K562 (cell line): ENCODE data around the gene SH2D4B. TPM values are rescaled to one million over a fixed set of nuclear protein-coding genes. Genes with fewer than 3 reads are reported as not detected.

ENCODE experiments used
- ATAC-seq: fragments of 200-7000 bp; cut with Tn5 transposase; 3 replicates; pipeline ENCODE4 v1.9.1; 2020; ENCODE audit warnings: moderate library complexity
- BruUV-seq: library from RNA; stranded (reverse); fragments of 400-500 nt; replicated peaks from 2 replicates; lab custom pipeline; 2021; lab: Mats Ljungman, UMichigan
- CTCF ChIA-PET: fragments of 300-600 bp; formaldehyde crosslinking; extraction: SDS; loops from one replicate; lab custom pipeline; 2021; ENCODE audit warnings: low intra/inter-chr PET ratio; lab: Yijun Ruan, JAX
- POLR2A ChIA-PET: fragments of 300-600, 350-650 bp; sonication (Branson Sonifier 250); formaldehyde crosslinking; extraction: SDS; loops from one replicate; lab custom pipeline; 2021; ENCODE audit warnings: antibody characterized with exemption, inconsistent platforms; lab: Yijun Ruan, JAX
- DNase-seq, 4 experiments: peaks; one replicate each; pipeline versions ENCODE4 v3.0.0 to v3.0.0-alpha.2; 2011 to 2018; ENCODE audit warnings: low spot score in 3 of 4, mixed read lengths in 3 of 4; ENCODE audit errors: extremely low read depth in 1 of 4
- FAIRE-seq: peaks from 2 replicates; lab custom pipeline; 2011; peaks lifted over from hg19 to GRCh38; lab: Jason Lieb, UNC
- H2AFZ ChIP-seq: 2 replicates; pipeline ENCODE4 v1.6.0; 2011; ENCODE audit warnings: low read depth, low read length, control low read depth, inconsistent platforms
- H3K27ac ChIP-seq: fragments of 200-600 bp; 3 replicates; pipeline ENCODE4 v1.8.0; 2011; ENCODE audit warnings: low read depth, mild to moderate bottlenecking, control low read depth, inconsistent platforms, low read length, moderate library complexity, mixed read lengths; ENCODE audit errors: extremely low read depth
- H3K27me3 ChIP-seq, 2 experiments: fragments of 300-600 bp in 1 of 2; 2 replicates in 1 of 2; 3 replicates in 1 of 2; pipeline versions ENCODE4 v1.6.0 to v1.8.0; 2011; ENCODE audit warnings: inconsistent platforms in 2 of 2, low read length in 2 of 2, mild to moderate bottlenecking in 1 of 2, mixed read lengths in 1 of 2, moderate library complexity in 1 of 2; ENCODE audit not compliant: control insufficient read depth in 2 of 2, insufficient read depth in 2 of 2
- H3K36me3 ChIP-seq: fragments of 300-600 bp; 3 replicates; pipeline ENCODE4 v1.8.0; 2011; ENCODE audit warnings: mild to moderate bottlenecking, low read length, inconsistent platforms; ENCODE audit not compliant: control insufficient read depth, insufficient read depth
- H3K4me1 ChIP-seq, 2 experiments: fragments of 200-600 bp in 1 of 2; replicated peaks in 1 of 2; 2 replicates in 1 of 2; 3 replicates in 1 of 2; pipeline versions ENCODE4 v1.5.1 to v1.8.0; 2011; ENCODE audit warnings: inconsistent platforms in 2 of 2, low read length in 2 of 2, mild to moderate bottlenecking in 1 of 2, mixed read lengths in 1 of 2, moderate library complexity in 1 of 2; ENCODE audit not compliant: control insufficient read depth in 2 of 2, insufficient read depth in 2 of 2
- H3K4me2 ChIP-seq: 2 replicates; pipeline ENCODE4 v1.6.1; 2011; ENCODE audit warnings: low read length, control low read depth, inconsistent platforms, mixed read lengths; ENCODE audit not compliant: insufficient read depth
- H3K4me3 ChIP-seq: fragments of 200-600 bp; sonication (generic), shearing (Covaris generic); 2 replicates; pipeline ENCODE4 v1.5.1; 2016; ENCODE audit warnings: control low read depth, inconsistent platforms
- H3K79me2 ChIP-seq: fragments of 200-600 bp; 3 replicates; pipeline ENCODE4 v1.8.0; 2011; ENCODE audit warnings: low read length, inconsistent platforms; ENCODE audit not compliant: control insufficient read depth, insufficient read depth
- H3K9ac ChIP-seq, 2 experiments: 2 replicates each; pipeline versions ENCODE4 v1.6.0 to v1.6.1; 2011; ENCODE audit warnings: low read depth in 2 of 2, low read length in 2 of 2, control low read depth in 1 of 2, inconsistent platforms in 1 of 2, mild to moderate bottlenecking in 1 of 2, mixed read lengths in 1 of 2; ENCODE audit not compliant: insufficient read depth in 1 of 2
- H3K9me1 ChIP-seq: one replicate; pipeline ENCODE4 v1.6.0; 2011; ENCODE audit warnings: inconsistent platforms, mild to moderate bottlenecking, low read length, moderate library complexity; ENCODE audit not compliant: control insufficient read depth, insufficient read depth
- H3K9me3 ChIP-seq: replicated peaks from 2 replicates; pipeline ENCODE4 v1.5.1; 2011; ENCODE audit warnings: low read depth, low read length, inconsistent platforms; ENCODE audit not compliant: control insufficient read depth, insufficient read depth
- H4K20me1 ChIP-seq: replicated peaks from 2 replicates; pipeline ENCODE4 v1.6.1; 2011; ENCODE audit warnings: low read length, inconsistent platforms, mixed read lengths; ENCODE audit not compliant: control insufficient read depth, insufficient read depth
- ARHGAP35 ChIP-seq: fragments of 450-650 bp; IDR thresholded peaks from 2 replicates; pipeline ENCODE4 v1.6.1; 2018; ENCODE audit not compliant: partially characterized antibody
- ARNT ChIP-seq, 2 experiments: fragments of 450-650 bp; IDR thresholded peaks; 2 replicates each; pipeline ENCODE4 v1.6.1; 2016; ENCODE audit warnings: mild to moderate bottlenecking in 1 of 2
- CEBPB ChIP-seq: fragments of 450-650 bp; IDR thresholded peaks from 2 replicates; pipeline ENCODE4 v1.6.1; 2016; ENCODE audit warnings: missing genetic modification characterization, missing compliant biosample characterization
- FOXP1 ChIP-seq: sonication (generic); formaldehyde crosslinking; IDR thresholded peaks from 2 replicates; pipeline ENCODE4 v1.8.0; 2022; ENCODE audit warnings: mild to moderate bottlenecking, missing genetic modification reagents
- FOXP4 ChIP-seq: sonication (generic); formaldehyde crosslinking; IDR thresholded peaks from 2 replicates; pipeline ENCODE4 v1.8.0; 2022; ENCODE audit warnings: mild to moderate bottlenecking, missing genetic modification reagents, borderline replicate concordance
- GABPB1 ChIP-seq: sonication (generic); formaldehyde crosslinking; IDR thresholded peaks from 2 replicates; pipeline ENCODE4 v1.8.0; 2022; ENCODE audit warnings: mild to moderate bottlenecking, missing genetic modification reagents
- GABPB2 ChIP-seq: fragments of 250-450 bp; sonication (Bioruptor Pico); conservative IDR thresholded peaks from 2 replicates; pipeline ENCODE4 v1.5.1; 2021; ENCODE audit warnings: mild to moderate bottlenecking
- KDM4B ChIP-seq, 2 experiments: fragments of 450-650 bp in 1 of 2; sonication (generic) in 1 of 2; IDR thresholded peaks; 2 replicates each; pipeline ENCODE4 v1.6.1; 2016 to 2017; ENCODE audit warnings: borderline replicate concordance in 2 of 2, antibody characterized with exemption in 1 of 2, low read depth in 1 of 2, mild to moderate bottlenecking in 1 of 2
- KLF6 ChIP-seq: fragments of 250-450 bp; sonication (Bioruptor Pico); IDR thresholded peaks from 2 replicates; pipeline ENCODE4 v1.4.0; 2020; ENCODE audit warnings: mild to moderate bottlenecking, moderate library complexity, borderline replicate concordance
- MBD1 ChIP-seq: fragments of 250-450 bp; sonication (Bioruptor Pico); IDR thresholded peaks from 2 replicates; pipeline ENCODE4 v1.8.0; 2022; ENCODE audit warnings: inconsistent platforms
- MCM3 ChIP-seq: fragments of 450-650 bp; IDR thresholded peaks from 2 replicates; pipeline ENCODE4 v1.6.1; 2016
- ZBED1 ChIP-seq: IDR thresholded peaks from 2 replicates; pipeline ENCODE4 v1.6.1; 2014
- ZNF518B ChIP-seq: fragments of 250-450 bp; sonication (Bioruptor Pico); IDR thresholded peaks from 2 replicates; pipeline ENCODE4 v1.5.0; 2021; ENCODE audit warnings: mild to moderate bottlenecking, moderate library complexity
- ZNF586 ChIP-seq: fragments of 450-650 bp; formaldehyde crosslinking; conservative IDR thresholded peaks from 2 replicates; pipeline ENCODE4 v1.4.0; 2020; ENCODE audit warnings: mild to moderate bottlenecking, moderate library complexity
- ZSCAN29 ChIP-seq: fragments of 450-650 bp; IDR thresholded peaks from 2 replicates; pipeline ENCODE4 v1.6.1; 2017
- WGBS: fragments of 100-300 bp; shearing (Covaris generic); methylation state at CpG from one replicate; pipeline ENCODE4 v1.1.6; 2016; ENCODE audit warnings: low coverage, mixed read lengths; ENCODE audit not compliant: insufficient coverage; ENCODE audit errors: missing lambda C conversion rate; 5-methylcytosine and 5-hydroxymethylcytosine counted together
- in situ Hi-C: fragments of 300-500 bp; cut with MboI; formaldehyde crosslinking; loops from 4 replicates; pipeline ENCODE4 v1.15.0; 2018; ENCODE audit warnings: inconsistent platforms, mixed read lengths
- intact Hi-C: fragments of 100-400 bp; cut with micrococcal nuclease; formaldehyde crosslinking; loops from 2 replicates; pipeline ENCODE4 v1.14.2; 2022
- polyA plus RNA-seq, 8 experiments: library from polyadenylated mRNA; depleted of rRNA in 4 of 8; stranded (reverse) in 5 of 8; unstranded in 3 of 8; fragments of >200 nt; fragmentation: Nextera tagmentation in 2 of 8; fragmentation: Illumina TruSeq in 1 of 8; extraction: Ambion mirVana in 2 of 8; extraction: Trizol in 1 of 8; gene quantifications; 2 replicates each; pipeline versions ENCODE4 v1.2.1 to v1.2.3, GENCODE V29; 2011 to 2014; ENCODE audit warnings: inconsistent platforms in 1 of 8, missing spikeins in 1 of 8
- total RNA-seq, 7 experiments: library from RNA; depleted of rRNA in 6 of 7; stranded (reverse); fragments of >200 nt in 6 of 7; fragmentation: Illumina TruSeq in 2 of 7; extraction: Trizol in 2 of 7; gene quantifications; 2 replicates each; pipeline versions ENCODE4 v1.2.1 to v1.2.3, GENCODE V29; 2011 to 2021; ENCODE audit warnings: low replicate concordance in 1 of 7

SH2D4B gene
- total and polyA plus RNA-seq, 9 of the 15 experiments (the other 6 are each of a cell fraction or from before 2014, with no cell fraction given): 0.03 to 0.14 (median 0.04) TPM; not detected in 4

GRCh38 chr10:80513106-80513505 is 24.6 kb upstream of the SH2D4B start:
- H3K9me3 ChIP-seq: no peaks in the 10 kb centered on the region
- ChIA-PET CTCF (no interaction called here), POLR2A (interaction anchor here (0.5 to 1.0 kb wide), 3 partner anchors 11 to 16 kb away, joined by 3 read pairs; no protein-coding TSS in a partner anchor)
- no peak overlapping the region for H3K27ac ChIP-seq
- 96% methylated on average over 6 of the region's 6 CpGs for WGBS
- no peak overlapping the region for H2AFZ ChIP-seq
- peaks cover 96% of the 10 kb centered on the region for H3K36me3 ChIP-seq
- no peak for ATAC-seq
- in situ Hi-C loops: no loop called here
- H4K20me1 ChIP-seq: no peaks in the 10 kb centered on the region
- no TSS peak for BruUV-seq
- FAIRE-seq: no peak
- H3K4me3 ChIP-seq: no peak overlapping the region
- H3K27me3 ChIP-seq: no peaks in the 10 kb centered on the region
- peaks cover 7% of the 10 kb centered on the region; the same call in 1 of the 3 replicates for H3K79me2 ChIP-seq
- H3K4me2 ChIP-seq: no peak overlapping the region
- no peak for DNase-seq
- H3K4me1 ChIP-seq: peaks cover 0 to 9% of the 10 kb centered on the region in 2 experiments; a peak in 1 of 5 replicates
- peaks cover 3% of the 10 kb centered on the region for H3K9me1 ChIP-seq
- no peak overlapping the region; a peak in 1 of 4 replicates for H3K9ac ChIP-seq
- TF ChIP-seq KDM4B (IDR thresholded peaks at IDR 0.05; ENCODE audit: borderline replicate concordance in 2 of 2, low read depth in 1 of 2) (no peak), ZNF586 (CRISPR knock-in tag) (no peak), KLF6 (CRISPR knock-in tag) (no peak), FOXP1 (CRISPR knock-in tag) (no peak), ZSCAN29 (no peak), ARHGAP35 (no peak), GABPB2 (CRISPR knock-in tag) (no peak), ARNT (IDR thresholded peaks at IDR 0.05) (no peak), ZNF518B (CRISPR knock-in tag) (no peak), FOXP4 (CRISPR knock-in tag) (no peak), MCM3 (no peak), GABPB1 (CRISPR knock-in tag) (no peak), MBD1 (no peak), CEBPB (tag) (no peak), ZBED1 (no peak)
- TF ChIP-seq, all 486 proteins: peak for 0
- intact Hi-C loops: no loop called here
